Jurkat, Clone E6-1 (cell line): Measurements from ENCODE around the gene CKAP4.

Source experiments
- DNase-seq: peaks from one replicate; pipeline ENCODE4 v3.0.0-alpha.2; 2011; ENCODE audit warnings: low read depth, low spot score
- H3K4me3 ChIP-seq: 2 replicates; pipeline ENCODE4 v1.5.1; 2011; ENCODE audit warnings: mild to moderate bottlenecking, low read length, control low read depth, moderate library complexity

Gene CKAP4

GRCh38 chr12:106276032-106276740 is 28.4 kb upstream of the CKAP4 start:
- DNase-seq, result no peak
- H3K4me3 ChIP-seq, result no peak overlapping the region

- no peak overlapping the region for H3K4me3 ChIP-seq
- DNase-seq, result no peak
Observed at GRCh38 chr12:106275458-106275857, 27.6 kb upstream of the CKAP4 start.

- DNase-seq, result no peak
- H3K4me3 ChIP-seq, result no peak overlapping the region
Observed at GRCh38 chr12:106274575-106275121, 26.8 kb upstream of the CKAP4 start.

- DNase-seq, result no peak
- no peak overlapping the region for H3K4me3 ChIP-seq
Observed at GRCh38 chr12:106274012-106274411, 26.2 kb upstream of the CKAP4 start.

GRCh38 chr12:106273491-106273890 is 25.7 kb upstream of the CKAP4 start:
- no peak overlapping the region for H3K4me3 ChIP-seq
- DNase-seq, result no peak

GRCh38 chr12:106271575-106272505 is 24.0 kb upstream of the CKAP4 start:
- H3K4me3 ChIP-seq, result no peak overlapping the region
- no peak for DNase-seq

- no peak overlapping the region for H3K4me3 ChIP-seq
- DNase-seq, result no peak
Observed at GRCh38 chr12:106269150-106269771, 21.4 kb upstream of the CKAP4 start.

- DNase-seq, result peak; percentile 22
- no peak overlapping the region for H3K4me3 ChIP-seq
Observed at GRCh38 chr12:106267535-106267934, 19.7 kb upstream of the CKAP4 start.

- H3K4me3 ChIP-seq, result no peak overlapping the region
- no peak for DNase-seq
Observed at GRCh38 chr12:106265116-106265515, 17.3 kb upstream of the CKAP4 start.

GRCh38 chr12:106258935-106259334 is 11.1 kb upstream of the CKAP4 start:
- no peak overlapping the region for H3K4me3 ChIP-seq
- DNase-seq, result no peak

- H3K4me3 ChIP-seq, result no peak overlapping the region
- no peak for DNase-seq
Observed at GRCh38 chr12:106258226-106258625, 10.4 kb upstream of the CKAP4 start.

- H3K4me3 ChIP-seq, result no peak overlapping the region
- DNase-seq, result no peak
Observed at GRCh38 chr12:106256524-106256923, 8.7 kb upstream of the CKAP4 start.

GRCh38 chr12:106255952-106256351 is 8.1 kb upstream of the CKAP4 start:
- no peak for DNase-seq
- H3K4me3 ChIP-seq, result no peak overlapping the region

- DNase-seq, result no peak
- no peak overlapping the region for H3K4me3 ChIP-seq
Observed at GRCh38 chr12:106255493-106255892, 7.7 kb upstream of the CKAP4 start.

GRCh38 chr12:106254724-106255123 is 6.9 kb upstream of the CKAP4 start:
- H3K4me3 ChIP-seq, result no peak overlapping the region

GRCh38 chr12:106251631-106252455 is 4.0 kb upstream of the CKAP4 start:
- no peak overlapping the region for H3K4me3 ChIP-seq
- no peak for DNase-seq

More at GRCh38 chr12:106254724-106255123, 6.9 kb upstream of the CKAP4 start:
- DNase-seq, result no peak

- H3K4me3 ChIP-seq, result no peak overlapping the region
- DNase-seq, result no peak
Observed at GRCh38 chr12:106249411-106250135, 1.8 kb upstream of the CKAP4 start.

GRCh38 chr12:106248846-106249371 is 1.1 kb upstream of the CKAP4 start:
- H3K4me3 ChIP-seq, result no peak overlapping the region
- DNase-seq, result no peak
